SIG-M5 treated with dmso at 0.1 percent for 504 hours (cell line): Measurements from ENCODE around the gene ATE1.

Source experiments
- DNase-seq: peaks from one replicate; lab custom pipeline; 2025; ENCODE audit not compliant: unreplicated experiment; lab: John Stamatoyannopoulos, UW

ATE1 gene

GRCh38 chr10:121747163-121747775 is 180.6 kb downstream of the ATE1 start:
- no peak for DNase-seq

DNA sequence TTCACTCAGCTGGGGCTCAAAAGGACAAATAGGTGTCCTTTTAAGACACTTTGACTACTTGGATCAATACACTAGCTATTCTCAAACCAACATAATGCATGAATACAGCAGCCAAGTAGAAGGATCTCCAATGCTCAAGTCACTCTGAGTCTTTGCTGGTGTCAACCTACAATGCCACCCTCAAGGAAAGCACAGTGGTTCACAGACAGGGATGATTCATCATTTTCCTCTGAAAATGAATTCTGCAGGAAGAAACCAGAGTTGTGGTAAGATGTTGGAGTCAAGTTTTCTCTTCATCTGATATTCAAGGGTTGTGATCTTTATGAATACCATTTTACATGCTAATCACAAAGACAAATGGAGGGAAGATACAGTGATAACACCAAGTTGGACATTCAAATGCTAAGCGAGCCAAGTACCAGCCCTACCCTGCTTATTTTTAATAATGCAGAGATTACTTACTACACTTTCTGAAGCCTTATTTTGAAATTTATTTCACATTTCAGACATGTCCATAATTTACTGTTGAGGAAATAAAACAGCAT is 186.5 kb downstream of the ATE1 start:
- DNase-seq = no peak

- no peak for DNase-seq
These were observed 187.8 kb downstream of the ATE1 start for GRCh38 chr10:121740069-121740468.

DNA sequence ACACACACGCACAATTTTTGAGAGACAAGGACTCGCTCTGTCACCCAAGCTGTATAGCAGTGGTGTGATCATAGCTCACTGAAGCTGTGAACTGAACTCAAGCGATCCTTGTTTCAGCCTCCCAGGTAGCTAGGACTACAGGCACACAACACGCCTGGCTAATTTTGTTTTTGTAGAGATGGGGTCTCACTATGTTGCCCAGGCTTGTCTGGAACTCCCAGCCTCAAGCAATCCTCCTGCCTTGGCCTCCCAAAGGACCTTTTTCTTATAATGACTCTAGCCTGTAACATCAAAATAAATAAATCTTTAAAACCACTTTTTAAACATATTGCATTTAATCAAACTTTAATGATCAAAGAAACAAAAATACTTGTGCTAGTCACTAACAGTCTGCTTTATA is 188.7 kb downstream of the ATE1 start:
- no peak for DNase-seq

DNA sequence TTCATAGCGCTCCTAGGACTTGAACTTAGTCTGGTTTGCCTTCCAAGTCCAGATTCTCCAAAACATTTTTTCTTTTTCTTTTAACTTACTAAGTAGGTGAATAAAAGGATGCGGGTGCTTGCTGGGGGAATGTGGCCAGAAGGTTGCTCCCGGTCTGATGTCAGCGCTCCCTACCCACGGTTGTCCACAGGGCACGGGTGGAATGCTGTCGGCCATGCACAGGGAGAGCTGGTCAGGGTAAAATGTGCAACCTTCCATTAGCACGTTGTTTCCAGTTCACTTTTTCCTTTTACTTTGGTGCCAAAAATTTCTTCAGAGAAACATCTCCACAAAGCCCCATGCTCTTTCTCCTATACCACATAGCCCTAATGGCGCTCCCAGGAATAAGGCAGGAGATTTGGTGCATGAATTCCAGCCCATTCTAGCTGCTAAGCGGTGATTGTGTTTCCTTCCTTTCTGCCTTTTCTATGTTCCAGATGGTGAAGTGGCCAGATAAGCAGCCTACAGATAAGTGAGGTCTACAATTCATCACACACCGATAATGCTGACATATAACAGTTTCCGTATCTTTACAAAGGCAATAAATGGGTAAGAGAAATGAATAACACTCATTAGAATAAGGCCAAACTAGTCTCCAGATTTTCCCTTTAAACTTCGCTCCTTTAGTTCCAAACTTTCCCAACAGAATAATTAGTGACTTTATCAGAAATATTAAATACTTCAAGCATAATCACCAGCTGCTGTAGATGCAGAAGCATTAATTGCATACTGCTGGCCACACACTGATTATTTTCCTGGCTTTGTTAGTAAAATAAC is 191.3 kb downstream of the ATE1 start:
- DNase-seq = no peak

GRCh38 chr10:121735263-121735662 is 192.6 kb downstream of the ATE1 start:
- DNase-seq = no peak

GRCh38 chr10:121734589-121735045 is 193.2 kb downstream of the ATE1 start:
- peak; percentile 15 for DNase-seq

DNA sequence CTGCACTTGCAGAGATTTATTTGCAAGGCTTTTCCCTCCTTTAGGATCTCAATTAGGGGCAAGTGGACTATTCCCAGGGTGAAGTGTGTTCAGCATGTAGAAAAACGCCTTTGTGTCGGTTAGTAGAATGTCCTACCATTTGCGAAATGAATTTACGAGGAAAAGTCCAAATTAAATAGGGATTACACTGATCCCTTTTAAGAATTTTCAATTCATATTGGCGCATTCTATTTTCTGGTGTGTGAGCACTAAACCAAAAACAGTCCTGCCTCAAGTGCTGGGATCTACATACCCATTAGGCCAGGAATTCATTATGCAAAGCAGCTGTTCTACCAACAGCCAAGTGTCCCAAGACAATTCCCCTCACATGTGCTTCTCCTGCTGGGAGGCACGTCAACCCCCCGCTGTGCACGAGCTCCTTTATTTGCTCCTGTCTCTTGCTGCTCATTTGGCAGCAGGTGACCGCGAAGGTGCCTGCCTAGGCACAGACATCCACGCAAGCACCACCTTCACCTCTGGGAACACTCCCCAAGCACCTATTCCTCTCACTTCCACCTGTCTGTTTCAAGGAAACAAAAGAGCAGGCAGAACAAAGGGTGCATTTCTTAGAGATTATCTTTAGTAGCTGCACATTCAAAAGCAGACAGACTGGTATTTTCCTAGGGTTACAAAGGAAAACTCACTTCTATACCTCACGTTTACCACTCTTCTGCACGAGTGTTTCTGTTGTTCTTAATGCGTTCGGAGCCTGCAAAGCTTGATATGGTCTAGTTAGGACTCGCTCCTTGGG is 195.0 kb downstream of the ATE1 start:
- no peak for DNase-seq

DNA sequence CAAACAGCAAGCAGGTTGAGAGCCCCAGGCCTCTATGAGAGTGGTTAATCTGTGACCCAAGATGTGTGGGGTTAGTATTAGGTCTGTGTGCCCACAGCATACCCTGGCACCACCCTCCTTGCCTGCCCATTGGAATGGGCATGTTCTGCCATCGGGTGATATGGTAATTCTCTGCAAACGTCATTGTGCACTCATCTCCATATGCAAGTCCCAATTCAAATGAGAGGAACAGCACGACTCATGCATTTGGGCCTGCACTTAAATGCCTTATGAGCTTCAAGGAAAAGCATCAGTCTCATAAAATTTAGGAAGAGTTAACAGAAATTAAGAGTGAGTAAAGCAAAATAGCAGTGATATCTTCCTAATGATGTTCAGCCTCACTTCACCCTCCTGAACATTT is 195.7 kb downstream of the ATE1 start:
- DNase-seq = no peak

DNA sequence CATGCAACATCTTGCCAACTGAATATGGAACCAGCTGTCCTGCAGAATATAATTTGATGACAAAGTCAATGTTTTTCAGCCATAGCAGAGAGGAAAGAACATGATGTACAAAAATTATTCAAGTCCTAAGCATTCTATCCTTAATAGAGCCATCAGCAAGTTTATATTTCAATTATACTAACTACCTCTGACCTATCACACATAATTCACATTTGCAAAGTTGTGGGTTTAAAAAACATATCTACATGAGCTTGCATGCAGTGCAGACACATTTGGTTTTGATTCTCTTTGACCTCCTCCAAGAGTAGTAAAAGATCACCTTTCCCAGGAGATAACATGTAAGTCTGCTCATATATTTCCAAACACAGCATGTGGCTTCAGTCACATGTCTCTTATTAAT is 203.5 kb downstream of the ATE1 start:
- no peak for DNase-seq

GRCh38 chr10:121722665-121723064 is 205.2 kb downstream of the ATE1 start:
- DNase-seq = no peak

GRCh38 chr10:121721257-121721656 is 206.6 kb downstream of the ATE1 start:
- no peak for DNase-seq

DNA sequence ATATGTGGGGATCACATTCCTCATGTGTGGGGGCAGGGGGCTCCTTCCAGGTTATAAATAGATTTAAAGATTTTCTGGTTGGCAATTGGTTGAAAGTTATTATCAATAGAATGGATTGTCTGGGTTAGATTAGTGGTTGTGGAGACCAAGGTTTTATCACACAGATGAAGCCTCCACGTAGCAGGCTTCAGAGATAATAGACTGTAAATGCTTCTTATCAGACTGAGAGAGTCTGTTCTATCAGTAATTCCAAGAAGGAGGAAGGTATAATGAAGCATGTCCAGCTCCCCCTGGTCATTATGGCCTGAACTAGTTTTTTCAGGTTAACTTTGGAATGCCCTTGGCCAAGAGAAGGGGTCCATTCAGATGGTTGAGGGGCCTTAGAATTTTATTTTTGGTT is 211.9 kb downstream of the ATE1 start:
- DNase-seq = no peak

- no peak for DNase-seq
These were observed 212.8 kb downstream of the ATE1 start for GRCh38 chr10:121715076-121715475.

- no peak for DNase-seq
These were observed 214.3 kb downstream of the ATE1 start for GRCh38 chr10:121713486-121713885.

DNA sequence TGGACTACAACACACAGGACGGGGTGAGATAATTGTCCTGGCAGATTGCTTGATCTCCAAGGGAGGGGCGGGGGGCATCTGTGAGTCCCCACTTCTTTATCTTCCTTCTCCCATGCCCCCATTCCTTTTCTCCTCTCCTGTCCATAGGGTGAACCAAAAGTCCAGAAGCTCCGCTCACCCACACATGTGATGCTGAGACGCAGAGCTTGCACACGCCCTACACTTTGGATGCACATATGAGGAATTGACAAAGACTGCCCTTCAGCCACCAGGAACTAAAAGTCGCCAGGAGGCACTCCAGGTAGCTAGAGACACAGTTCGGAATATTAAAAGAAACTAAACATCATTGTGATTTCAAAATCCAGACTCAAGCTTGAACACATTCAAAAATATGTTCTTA is 216.9 kb downstream of the ATE1 start:
- DNase-seq = no peak

DNA sequence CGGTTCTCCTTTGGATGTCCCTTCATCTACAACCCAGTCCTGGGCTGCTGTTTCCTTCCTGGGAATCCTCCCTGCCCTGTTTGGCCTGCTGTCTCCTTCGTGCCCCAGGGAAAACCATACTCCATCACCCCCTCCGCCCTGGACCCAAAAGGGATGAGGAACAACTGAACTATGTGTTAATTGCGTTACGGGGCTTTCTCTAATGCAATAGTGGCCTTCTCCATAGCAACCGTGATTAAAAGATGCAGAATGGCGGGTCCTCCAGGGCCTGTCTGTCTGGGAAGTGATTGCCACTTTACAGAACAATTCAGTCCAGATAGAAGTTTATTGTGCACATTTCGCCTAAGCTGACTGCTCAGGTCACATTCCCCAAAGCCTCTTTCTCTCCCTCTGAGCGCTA is 217.6 kb downstream of the ATE1 start:
- peak; percentile 17 for DNase-seq

DNA sequence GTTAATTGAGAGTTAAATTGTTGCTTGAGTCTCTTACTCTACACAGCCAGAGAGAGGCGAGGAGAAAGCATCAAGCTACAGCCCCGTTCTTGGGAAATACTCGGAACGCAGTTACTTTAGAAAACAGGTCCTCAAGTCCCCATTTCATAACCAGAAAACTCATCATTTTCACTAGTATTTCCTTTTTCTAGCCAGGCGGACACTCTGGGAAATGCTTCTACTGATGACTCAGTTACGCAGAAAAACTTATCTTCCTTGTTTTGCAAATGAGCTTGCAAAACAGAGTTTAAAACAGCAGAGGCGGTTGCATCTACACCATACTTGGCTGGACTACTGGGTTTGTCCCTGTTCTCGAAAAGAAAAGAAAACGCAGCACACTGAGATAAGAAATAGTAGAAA is 218.2 kb downstream of the ATE1 start:
- peak; percentile 92 for DNase-seq

- no peak for DNase-seq
These were observed 218.8 kb downstream of the ATE1 start for GRCh38 chr10:121708728-121709674.
